Left lung (tissue), 10 donors: ENCODE data around the gene IGSF21. TPM values are rescaled to one million over a fixed set of nuclear protein-coding genes. Genes with fewer than 3 reads are reported as not detected.

Experiments
- ATAC-seq: fragments of 200-7000 bp; cut with Tn5 transposase; one replicate; pipeline ENCODE4 v1.9.1; 2020; ENCODE audit warnings: moderate library complexity
- DNase-seq, 4 donors: peaks; one replicate each; pipeline ENCODE4 v3.0.0-alpha.2; 2013 to 2020
- H3K27ac ChIP-seq, 2 donors: fragments of 200-600 bp; sonication (generic) in 1 of 2; one replicate each; pipeline versions ENCODE4 v1.5.0 to v1.8.0; 2020 to 2021
- H3K27me3 ChIP-seq, 2 donors: fragments of 200-600 bp; sonication (generic) in 1 of 2; one replicate each; pipeline versions ENCODE4 v1.5.0 to v1.8.0; 2020 to 2021
- H3K36me3 ChIP-seq, 2 donors: fragments of 200-600 bp; sonication (generic) in 1 of 2; one replicate each; pipeline versions ENCODE4 v1.5.0 to v1.8.0; 2020 to 2021
- H3K4me1 ChIP-seq, 2 donors: fragments of 200-600 bp; one replicate each; pipeline ENCODE4 v1.8.0; 2021
- H3K4me3 ChIP-seq, 2 donors: fragments of 200-600 bp; sonication (generic) in 1 of 2; one replicate each; pipeline versions ENCODE4 v1.5.0 to v1.8.0; 2020 to 2021; ENCODE audit warnings: mild to moderate bottlenecking in 1 of 2
- H3K9me3 ChIP-seq, 2 donors: fragments of 200-600 bp; sonication (generic) in 1 of 2; one replicate each; pipeline versions ENCODE4 v1.5.0 to v1.8.0; 2020 to 2021
- CTCF ChIP-seq, 2 donors: fragments of 200-600 bp; sonication (generic) in 1 of 2; IDR thresholded peaks; one replicate each; pipeline versions ENCODE4 v1.5.0 to v1.8.0; 2021; ENCODE audit warnings: antibody characterized with exemption in 2 of 2
- intact Hi-C, 2 donors: fragments of 100-400 bp; cut with DNase I; formaldehyde crosslinking; loops; one replicate each; pipeline versions ENCODE4 v1.11.2 to v1.14.2; 2022
- polyA plus RNA-seq, 6 donors: library from polyadenylated mRNA; unstranded; fragments of 120-200 nt; gene quantifications; one replicate each; pipeline ENCODE4 v1.2.1, GENCODE V29; 2013; ENCODE audit not compliant: insufficient read length in 6 of 6
- total RNA-seq, 2 donors: library from RNA; stranded (reverse); fragmentation: NEBNext Ultra II Directional; extraction: Animal tissue kit (Norgen Biotek cat#: 25700); gene quantifications; one replicate each; pipeline ENCODE4 v1.2.1, GENCODE V29; 2021
- donor health status: DM: no; HTN: yes; CAD: no.
- donor health status: DM: no; HTN: no; CAD: no.

The IGSF21 gene
- total and polyA plus RNA-seq, 8 donors = 0.14 to 1.2 (median 0.25) TPM; not detected in 2

- TF ChIP-seq CTCF (IDR thresholded peaks at IDR 0.05) = no peak
- DNase-seq = no peak
- peaks cover 0 to 95% of the 10 kb centered on the region in 2 donors for H3K27me3 ChIP-seq
- H3K4me3 ChIP-seq = no peak overlapping the region
- no peaks in the 10 kb centered on the region for H3K9me3 ChIP-seq
- H3K4me1 ChIP-seq = no peaks in the 10 kb centered on the region
- ATAC-seq = no peak
- no peaks in the 10 kb centered on the region for H3K36me3 ChIP-seq
- H3K27ac ChIP-seq = no peak overlapping the region
- intact Hi-C loops = no loop called here
These were observed 10.5 kb downstream of the IGSF21 start for GRCh38 chr1:18118078-18118477.

- Histone ChIP-seq H3K36me3 (no peaks in the 10 kb centered on the region), H3K4me3 (no peak overlapping the region), H3K4me1 (no peaks in the 10 kb centered on the region), H3K27me3 (peaks cover 0 to 95% of the 10 kb centered on the region in 2 donors), H3K9me3 (no peaks in the 10 kb centered on the region), H3K27ac (no peak overlapping the region)
- TF ChIP-seq CTCF (IDR thresholded peaks at IDR 0.05) = no peak
- intact Hi-C loops = no loop called here
- no peak for DNase-seq
- no peak for ATAC-seq
These were observed 10.9 kb downstream of the IGSF21 start for GRCh38 chr1:18118491-18118890.

GRCh38 chr1:18119289-18119688 lies 11.7 kb downstream of the IGSF21 start:
- Histone ChIP-seq H3K27ac (no peak overlapping the region), H3K4me1 (no peaks in the 10 kb centered on the region), H3K36me3 (no peaks in the 10 kb centered on the region), H3K27me3 (peaks cover 0 to 92% of the 10 kb centered on the region in 2 donors), H3K4me3 (no peak overlapping the region), H3K9me3 (no peaks in the 10 kb centered on the region)
- DNase-seq (no peak), ATAC-seq (no peak)
- intact Hi-C loops = no loop called here
- no peak for TF ChIP-seq CTCF (IDR thresholded peaks at IDR 0.05)

GRCh38 chr1:18119771-18120377 lies 12.3 kb downstream of the IGSF21 start:
- H3K36me3 ChIP-seq = no peaks in the 10 kb centered on the region
- H3K4me3 ChIP-seq = no peak overlapping the region
- no peak for TF ChIP-seq CTCF (IDR thresholded peaks at IDR 0.05)
- intact Hi-C loops = no loop called here
- H3K27me3 ChIP-seq = peaks cover 0 to 86% of the 10 kb centered on the region in 2 donors
- no peak overlapping the region for H3K27ac ChIP-seq
- no peak for DNase-seq
- H3K4me1 ChIP-seq = no peaks in the 10 kb centered on the region
- no peak for ATAC-seq
- no peaks in the 10 kb centered on the region for H3K9me3 ChIP-seq

GRCh38 chr1:18120638-18121037 lies 13.0 kb downstream of the IGSF21 start:
- intact Hi-C loops = no loop called here
- Histone ChIP-seq H3K4me1 (no peaks in the 10 kb centered on the region), H3K4me3 (no peak overlapping the region), H3K27me3 (peaks cover 0 to 79% of the 10 kb centered on the region in 2 donors), H3K9me3 (no peaks in the 10 kb centered on the region), H3K36me3 (no peaks in the 10 kb centered on the region), H3K27ac (no peak overlapping the region)
- ATAC-seq (no peak), DNase-seq (no peak)
- TF ChIP-seq CTCF (IDR thresholded peaks at IDR 0.05) = no peak
